EL (cell line): ENCODE measurements around the gene CEP104.

ENCODE experiments used
- DNase-seq: peaks from one replicate; pipeline ENCODE4 v3.0.0-alpha.2; 2016

CEP104 gene

DNA sequence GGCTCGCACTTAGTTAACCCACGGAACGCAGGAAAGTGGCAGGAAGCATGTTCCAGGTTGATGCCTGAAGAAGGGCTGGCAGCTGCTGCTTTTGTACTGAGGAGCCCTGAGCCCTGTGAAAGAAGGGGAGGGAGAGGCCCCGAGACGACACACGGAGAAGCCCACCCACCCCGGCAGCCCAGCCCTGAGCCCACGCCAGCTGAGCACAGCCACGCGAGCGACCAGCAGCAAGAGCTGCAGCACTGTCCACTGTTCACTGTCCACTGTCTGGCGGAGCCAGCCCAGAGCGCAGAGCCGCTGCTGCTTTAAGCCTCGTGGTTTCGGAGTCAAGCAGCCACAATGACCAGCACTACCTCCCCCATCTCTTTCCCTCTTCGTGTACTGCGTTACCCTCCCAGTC lies 66.1 kb downstream of the CEP104 start:
- no peak for DNase-seq

DNA sequence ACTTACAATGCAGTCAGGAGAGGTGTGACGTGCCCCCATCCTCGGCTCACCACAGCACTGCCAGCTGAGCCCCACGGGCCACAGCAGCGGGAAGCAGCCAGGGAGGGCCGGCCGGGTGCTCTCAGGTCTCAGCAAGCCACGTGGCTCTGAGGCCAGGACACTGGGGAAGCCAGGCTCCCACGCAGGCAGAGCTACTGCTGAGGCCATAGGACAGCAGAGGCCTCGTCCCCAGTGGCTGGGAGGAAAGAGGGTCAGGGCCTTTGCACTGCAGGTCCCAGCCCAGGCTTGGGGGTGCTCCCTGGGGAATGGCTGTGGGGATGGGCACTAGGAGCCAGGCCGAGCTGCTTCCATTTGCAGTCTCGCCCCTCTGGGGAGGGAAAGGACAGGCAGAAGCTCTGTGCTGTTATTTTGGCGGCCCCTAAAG lies 66.5 kb downstream of the CEP104 start:
- DNase-seq: no peak

DNA sequence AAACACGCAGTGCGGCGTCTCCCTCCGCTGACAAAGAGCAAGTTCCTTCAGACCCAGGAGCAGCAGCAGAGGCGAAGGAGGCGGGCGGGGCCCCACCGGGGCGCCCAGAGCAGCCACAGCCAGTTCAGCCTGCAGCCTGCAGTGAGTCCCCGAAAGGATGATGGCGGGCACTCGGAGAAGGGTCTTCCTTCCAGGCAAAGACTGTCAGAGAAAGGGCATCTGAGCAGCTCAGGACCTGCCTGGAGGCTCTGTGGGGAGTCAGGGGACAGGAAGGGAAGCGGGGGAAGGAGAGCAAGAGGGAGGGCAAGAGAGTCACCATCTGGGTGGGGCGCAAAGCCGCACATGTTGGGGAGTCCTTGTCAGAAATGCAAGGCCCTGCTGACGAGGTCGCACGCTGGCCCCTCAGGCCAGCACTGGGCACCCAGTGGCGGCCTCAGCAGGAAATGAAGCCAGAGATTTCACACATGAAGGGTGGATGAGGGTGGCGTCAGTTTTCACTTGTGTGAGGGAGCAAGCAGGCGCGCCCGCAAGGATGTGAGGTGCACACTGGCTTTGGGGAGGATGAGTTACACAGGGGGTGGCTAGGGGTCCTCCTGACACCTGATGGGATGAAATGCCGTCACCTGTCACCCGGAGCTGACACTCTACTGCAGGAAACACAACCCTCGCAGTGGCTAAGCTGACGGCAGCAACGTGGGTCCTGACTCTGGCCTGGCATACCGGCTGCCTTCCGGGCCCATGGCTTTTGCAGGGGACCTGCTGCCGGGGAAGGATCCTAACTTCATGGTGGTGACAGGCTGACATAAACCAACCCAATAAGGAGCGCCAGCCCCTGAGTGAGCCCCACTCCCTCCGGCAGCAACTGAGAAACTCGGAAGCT lies 67.3 kb downstream of the CEP104 start:
- no peak for DNase-seq

DNA sequence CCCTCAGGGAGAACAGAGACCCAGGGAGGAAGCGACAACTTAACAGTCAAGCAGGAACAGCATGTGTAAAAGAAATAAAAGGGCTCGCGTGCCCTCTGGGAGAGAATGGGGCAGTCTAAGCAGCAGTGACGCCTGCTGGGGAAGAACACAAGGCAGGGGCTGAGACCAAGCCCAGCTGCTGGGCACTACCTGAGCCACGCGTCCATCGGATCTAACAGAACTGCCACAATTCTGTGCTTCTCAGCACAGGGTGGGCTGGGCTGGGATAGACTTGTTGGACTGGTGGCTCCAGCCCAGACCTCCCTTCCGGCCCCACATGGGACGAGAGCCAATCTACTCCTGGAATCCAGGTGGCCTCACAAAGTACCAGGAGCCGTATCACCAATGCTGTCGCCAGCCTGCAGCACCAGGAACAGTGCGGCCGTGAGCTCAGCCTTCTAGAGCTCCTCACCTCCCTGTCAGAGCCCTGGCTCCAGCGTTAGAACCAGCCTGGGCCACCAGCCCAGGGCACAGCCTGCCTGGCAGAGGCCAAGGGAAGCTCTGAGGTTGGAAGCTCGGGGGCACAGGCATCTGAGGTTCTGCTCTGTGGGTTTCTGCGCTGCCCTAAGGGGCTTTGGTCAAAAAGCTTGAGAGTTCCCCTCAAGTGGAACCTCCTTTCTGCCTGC lies 68.1 kb downstream of the CEP104 start:
- DNase-seq: no peak

DNA sequence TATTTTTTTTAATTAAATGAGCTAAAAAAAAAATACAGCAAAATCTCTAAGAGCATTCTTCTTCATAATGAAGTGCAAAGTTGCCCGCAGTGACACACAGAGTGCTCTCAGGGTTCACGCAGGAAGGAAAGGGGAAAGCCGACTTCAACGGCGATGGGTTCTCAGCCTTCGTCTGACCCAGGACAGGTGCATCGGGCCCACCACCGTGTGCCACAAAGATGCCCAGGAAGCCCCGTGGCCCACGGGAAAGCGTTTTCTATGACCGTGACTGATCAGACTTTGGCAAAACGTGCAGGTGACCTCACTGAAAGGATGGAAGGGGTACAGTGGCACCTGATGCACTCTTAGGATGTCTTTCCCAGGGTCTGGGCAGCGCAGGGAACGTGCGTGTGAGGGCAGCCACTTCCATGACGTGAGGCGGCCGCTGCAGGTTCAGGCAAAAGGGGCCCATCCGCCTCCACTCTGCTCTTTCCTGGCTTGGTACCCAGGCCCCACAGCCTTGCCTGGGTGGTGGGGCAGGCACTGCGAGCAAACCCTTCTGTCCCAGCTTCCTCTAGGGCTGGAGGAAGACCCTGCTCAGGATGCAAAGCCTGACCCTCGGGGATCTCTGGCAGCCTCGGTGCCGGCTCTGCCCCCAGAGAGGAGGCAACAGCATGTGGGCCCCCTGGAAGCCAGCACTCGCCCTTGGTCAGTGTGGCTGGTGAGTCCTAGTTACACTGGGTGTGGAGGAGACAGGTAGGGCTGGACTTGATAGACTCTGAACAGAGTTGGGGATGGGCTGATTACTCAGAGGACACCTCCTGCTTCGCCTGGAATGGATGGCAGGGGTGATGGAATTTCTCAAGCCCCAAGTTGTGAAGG lies 69.0 kb downstream of the CEP104 start:
- DNase-seq: no peak

DNA sequence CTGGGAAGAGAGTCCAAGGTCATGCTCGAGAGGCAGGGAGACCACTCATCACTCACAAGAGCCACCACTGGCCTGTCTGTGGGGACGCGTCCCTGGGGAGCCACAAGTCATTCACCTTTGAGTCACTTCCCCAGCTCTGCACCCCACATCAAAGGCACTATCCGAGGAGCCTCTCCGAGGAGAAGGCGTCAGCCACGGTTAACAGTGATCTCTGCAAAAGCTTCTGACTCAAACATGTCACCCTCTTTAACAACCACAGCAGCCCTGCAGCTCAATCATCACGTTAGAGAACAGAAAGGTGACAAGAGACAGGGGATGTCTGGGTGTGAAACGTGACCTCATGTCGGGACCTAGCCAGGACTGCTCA lies 69.7 kb downstream of the CEP104 start:
- no peak for DNase-seq

DNA sequence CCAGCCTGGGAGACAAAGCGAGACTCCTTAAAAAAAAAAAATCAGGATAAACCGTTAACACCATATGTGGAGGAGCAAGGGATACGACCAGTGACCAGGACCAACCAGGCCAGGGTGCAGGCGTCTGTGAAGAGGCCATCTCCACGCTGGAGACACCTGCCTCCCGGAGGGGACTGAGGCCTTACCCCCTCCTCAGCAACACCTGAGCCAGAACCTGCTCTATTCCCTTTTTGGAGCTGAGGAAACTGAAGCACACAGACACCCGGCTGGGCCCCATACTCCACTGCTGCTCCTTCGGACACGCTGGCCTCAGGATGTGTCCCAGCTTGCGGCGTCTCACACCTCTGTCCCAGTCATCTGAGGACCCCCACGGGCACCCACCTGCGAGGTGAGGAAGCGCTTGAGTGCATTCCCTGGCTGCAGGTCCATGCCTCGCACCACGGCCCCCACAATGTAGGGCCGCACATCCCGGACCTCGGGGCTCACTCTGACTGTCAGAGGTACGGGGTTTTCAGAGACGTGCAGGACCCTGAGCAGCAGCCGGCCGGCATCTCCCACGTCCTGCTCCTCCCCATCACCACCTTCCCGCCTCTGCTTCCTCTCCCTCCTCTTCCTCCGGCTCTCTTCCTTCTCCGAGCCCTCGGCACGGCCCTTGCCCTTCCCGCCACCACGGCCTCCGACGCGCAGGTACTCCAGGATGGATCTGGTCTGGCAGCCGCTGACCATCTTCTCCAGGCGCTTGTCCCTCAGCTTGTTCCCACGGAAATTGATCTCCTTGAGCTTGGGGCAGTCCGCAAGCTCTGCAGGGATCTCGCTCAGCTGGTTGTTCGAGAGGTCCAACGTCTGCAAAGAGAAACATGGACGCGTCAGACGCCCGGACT lies 70.3 kb downstream of the CEP104 start:
- DNase-seq: no peak

DNA sequence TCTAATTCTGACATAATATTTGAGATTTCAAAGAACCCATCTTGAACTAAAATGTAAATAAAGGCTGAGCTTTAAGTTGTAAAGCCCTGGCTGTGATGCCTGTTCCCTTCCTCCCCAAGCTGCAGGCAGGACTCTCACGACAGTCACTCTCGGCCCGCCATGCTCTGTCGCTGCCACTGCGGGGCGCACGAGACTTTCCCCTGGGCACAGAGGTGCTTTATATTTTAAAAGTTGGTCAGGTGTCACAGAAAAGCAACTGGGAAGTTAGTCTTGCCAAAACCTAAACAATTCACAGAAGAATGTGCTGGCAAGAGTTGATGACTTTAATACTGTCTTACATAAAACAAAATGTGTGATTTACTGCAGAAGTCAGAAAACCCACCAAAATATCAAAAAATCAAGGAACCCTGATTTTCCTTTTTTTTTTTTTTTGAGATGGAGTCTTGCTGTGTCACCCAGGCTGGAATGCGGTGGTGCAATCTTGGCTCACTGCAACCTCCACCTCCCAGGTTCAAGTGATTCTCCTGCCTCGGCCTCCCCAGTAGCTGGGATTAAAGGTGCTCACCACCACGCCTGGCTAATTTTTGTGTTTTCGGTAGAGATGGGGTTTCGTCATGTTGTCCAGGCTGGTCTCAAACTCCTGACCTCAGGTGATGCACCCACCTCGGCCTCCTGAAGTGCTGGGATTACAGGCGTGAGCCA lies 71.4 kb downstream of the CEP104 start:
- no peak for DNase-seq

DNA sequence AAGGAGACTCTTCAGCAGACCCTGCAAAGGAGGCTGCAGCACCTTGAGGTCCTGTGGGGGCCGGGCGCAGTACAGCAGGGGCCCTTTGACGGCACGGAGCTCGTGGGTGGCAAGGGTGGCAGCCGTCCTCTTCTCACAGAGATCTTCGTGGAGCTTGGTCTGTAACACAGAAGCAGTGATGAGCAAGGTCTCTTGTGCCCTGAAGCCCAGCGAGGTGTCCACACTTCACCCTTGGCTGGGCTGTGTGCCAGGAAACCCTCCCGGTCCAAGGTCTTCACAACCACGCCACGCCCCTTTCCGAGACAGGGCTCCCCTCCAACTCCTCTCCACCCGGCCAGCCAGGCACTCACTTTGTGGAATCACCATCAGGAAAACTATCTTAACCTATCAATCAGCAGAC lies 72.0 kb downstream of the CEP104 start:
- no peak for DNase-seq

DNA sequence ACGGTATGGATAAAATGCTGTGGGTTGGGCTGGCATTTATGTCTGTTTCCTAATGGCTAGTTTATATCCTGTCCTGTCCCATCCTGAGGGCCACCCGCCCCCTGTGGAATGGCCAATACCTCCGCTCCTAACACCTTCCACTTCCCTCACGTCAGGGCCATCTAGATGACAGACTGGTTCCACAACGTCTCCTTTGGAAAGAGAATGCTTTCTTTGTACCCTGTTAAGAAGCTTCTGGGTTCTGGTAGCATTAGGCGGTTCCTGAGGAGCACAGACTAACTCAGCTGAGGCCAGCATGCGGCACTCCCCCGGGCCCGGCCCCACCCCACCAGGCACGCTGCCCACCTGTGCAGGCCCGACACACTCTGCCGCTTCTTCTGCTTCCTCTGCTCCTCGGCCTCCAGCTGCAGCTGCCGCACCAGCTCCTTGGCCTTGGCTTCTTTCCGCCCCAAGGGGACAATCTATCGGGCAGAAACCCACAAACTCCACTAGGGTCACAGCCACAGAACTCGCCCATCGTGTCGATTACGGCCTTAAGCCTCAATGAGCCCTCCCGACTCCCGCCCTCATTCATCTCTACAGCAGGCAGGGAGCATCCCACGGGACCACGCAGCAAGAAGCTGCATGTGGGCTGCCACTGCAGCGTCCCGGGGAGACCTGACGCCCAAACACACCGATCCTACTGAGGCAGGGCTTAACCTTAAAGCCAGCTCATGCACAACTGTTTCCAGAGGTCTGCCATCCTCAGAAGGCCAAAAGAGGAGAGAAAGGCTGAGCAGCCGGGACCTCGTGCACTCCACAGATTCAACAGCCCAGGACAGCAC lies 73.1 kb downstream of the CEP104 start:
- DNase-seq: no peak

DNA sequence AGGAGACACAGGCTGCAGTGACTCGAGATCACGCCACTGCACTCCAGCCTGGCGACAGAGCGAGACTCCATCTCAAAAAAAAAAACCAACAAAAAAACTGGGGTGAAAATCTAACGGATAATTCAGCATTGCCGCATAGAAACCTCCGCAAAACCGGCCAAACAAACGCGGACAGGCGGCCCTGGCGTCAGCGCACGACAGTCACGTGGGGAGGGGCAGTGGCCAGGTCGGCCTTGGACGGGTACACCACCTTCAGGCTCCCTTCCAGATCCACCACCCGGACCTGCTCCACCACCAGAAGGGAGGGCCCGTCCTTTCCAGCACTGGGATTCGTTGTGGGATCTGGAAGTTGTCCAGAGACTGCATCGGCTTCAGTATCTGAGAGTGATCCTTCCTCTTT lies 76.1 kb downstream of the CEP104 start:
- no peak for DNase-seq

DNA sequence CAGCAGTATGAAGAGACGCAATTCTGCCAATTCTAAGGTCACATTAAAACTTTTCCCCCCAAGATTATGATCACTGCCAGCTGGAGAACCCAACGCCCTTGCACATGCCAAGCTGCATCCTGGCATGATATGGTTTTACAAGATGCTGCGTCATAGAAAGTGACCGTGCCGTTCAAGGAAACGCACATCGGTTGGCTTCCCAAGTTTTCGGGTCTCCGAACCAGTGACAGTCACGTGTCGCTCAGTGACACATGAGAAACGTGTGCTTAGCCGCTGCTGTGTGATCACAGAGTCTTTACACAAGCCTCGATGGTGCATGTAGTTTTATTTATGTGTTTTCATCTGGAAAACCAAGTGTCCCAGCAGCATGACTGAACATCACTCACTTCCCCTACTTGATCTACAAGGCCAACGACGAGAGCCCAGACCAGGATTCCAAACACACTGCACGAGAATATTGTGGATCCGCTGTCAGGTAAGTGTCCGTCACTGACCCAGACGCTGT lies 77.0 kb downstream of the CEP104 start:
- no peak for DNase-seq

DNA sequence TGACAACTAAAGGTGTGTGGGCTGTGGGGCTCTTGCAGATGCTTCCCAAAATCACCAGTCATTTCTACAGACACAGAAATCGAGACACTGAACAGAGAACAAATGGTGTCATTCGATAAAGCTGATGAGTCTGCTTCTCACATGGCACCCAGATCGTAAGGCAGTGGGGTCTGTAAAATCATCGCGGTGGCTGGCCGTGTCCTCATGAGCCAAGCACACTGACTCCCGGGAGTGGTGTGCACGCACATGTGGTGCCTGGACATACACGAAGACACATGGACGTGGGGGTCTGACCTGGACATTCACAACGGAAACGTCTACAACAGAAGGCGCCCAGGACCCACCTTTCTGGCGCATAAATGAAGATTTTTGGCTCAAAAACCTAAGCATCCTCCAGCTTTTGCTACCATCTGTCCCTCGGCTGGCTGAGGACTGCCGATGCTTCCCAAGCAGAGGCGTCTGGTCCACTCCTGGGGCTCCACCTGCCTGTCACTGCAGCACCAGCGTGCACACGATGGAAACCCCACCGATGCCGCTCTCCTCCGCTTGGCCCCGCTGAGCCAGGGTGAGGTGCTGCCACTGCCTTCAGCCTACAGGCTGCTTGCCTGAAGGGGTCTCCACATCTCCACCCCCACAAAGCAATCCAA lies 77.6 kb downstream of the CEP104 start:
- no peak for DNase-seq

DNA sequence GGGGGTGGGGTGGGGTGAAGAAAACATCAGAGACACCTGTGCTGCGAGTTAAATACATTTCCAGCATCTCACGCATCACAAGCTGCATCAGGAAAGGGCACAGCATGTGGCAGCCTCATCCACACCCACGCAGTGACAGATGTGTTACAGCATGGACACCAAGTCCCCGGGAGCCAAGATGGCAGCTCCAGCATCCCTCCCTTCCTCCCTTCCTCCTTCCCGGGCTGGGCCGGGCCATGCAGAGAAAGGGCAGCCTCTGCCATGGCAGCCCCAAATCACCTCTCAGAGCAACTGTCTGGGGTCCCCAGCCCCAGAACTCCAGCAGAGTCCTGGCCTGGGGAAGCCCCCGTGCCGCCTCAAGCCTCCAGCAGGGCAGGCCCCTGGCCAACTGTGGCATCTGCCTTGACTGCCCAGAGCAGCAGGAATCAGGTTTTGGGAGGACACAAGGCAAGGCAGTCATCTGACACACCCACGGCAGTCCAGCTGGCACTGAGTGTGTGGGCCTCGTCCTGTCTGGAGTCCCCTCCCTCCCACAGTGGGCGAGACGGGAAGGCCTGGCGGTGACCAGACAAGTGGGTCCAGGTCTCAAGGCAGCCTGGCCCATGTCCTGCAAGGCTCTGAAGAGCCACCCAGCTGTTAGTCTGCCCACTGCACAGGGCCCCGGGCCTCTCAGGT lies 78.3 kb downstream of the CEP104 start:
- DNase-seq: no peak

DNA sequence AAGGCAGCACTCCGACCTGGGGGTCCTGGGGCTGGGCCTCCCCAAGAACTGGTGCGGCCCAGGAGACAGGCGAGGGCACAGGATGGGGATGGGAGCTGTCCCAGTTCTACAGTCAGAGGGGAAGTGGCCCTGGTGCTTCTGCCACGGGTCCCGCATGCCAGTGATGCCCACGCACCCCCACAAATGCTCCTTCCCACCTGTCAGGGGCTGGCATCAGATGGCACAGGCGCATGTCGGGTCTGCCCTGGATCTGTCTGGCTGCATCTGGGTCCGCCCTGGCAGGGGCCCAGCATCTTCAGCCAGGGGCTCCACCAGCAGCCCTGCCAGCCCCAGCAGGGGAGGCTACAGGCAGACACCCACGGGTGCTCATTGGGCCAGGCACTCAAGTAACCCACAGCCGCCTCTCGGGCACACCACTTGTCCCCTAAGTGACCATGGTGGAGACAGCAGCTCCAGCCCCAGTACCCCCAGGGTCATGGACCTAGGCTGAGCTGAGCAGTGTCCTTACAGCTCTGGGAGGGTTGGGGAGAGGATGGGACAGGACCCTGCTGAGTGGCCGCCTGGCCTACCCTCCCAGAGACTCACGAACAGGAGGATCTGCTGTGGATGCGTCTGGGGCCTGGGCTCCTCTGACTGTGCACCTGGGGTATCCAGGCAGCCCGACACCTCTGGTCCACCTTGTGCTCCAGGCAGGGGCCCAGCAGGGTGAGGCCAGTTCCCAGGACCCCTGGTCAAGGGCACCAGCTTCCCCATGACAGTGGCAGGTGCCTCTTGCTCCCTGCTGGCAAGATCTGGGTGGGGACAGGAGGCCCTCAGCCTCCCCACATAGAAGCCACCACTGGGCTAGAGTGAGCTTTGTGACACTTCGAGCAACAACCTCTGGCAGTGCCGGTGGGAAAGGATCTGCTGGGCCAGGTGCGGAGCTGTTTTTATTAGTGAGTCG lies 79.1 kb downstream of the CEP104 start:
- no peak for DNase-seq

DNA sequence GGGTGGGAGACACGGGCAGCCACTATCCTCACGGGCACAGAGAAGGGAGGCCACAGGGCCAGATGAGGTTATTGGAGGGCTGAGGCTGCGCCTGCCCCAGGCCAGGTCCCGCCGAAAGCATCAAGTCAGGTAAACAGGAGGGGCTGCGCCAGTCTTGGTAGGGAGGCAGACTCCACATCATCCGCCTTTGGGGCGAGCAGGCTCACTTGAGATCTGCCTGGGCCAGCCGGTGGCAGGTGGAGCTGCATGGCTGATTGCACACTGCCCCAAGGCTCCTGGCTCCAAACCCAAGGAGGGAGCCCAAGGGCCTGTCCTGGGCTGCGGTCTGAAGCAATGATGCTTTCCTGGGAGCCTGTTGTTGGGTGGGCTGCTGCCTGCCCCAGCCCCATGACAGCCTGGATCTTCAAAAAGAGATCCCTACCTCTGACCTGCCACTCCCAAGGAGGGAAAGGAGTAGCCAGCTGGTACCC lies 79.9 kb downstream of the CEP104 start:
- no peak for DNase-seq

DNA sequence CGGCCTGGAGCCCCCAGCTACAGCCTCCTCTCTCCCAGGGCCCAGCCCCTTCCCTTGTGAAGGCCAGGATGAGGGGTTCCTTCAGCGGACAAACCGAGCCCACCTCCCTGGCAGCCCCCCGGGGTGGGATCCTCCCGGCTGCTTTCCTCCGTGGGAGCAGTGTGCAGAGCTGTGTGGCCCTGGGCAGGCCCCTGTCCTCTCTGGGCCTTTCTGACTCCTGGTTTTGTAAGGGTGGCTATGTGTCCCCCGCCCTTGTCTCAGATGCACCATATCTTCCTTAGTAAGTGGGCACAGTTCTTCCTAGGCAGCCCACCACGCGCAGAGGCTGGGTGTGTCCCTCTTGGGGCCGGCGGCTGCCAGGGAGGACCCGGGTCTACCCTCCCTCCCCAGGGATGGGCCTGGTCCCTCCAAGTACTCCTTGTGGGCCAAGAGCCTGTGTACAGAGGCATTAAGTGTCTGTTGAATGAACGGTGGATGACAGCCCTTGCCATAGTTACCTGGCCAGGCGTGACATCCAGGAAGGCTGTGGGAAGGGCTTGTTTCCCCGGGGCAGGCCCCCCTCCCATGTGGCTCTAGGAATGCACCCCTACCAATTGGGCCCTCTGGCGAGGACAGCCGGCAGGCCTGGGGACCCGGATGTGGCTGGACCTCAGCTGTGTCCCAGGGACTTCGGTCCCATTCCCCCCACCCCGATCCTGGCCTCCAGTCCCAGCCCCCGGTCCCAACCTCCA lies 80.6 kb downstream of the CEP104 start:
- no peak for DNase-seq
